Epithelial cell of proximal tubule (primary cell): ENCODE measurements around the gene ZSCAN2. TPM values are rescaled to one million over a fixed set of nuclear protein-coding genes. Genes with fewer than 3 reads are reported as not detected.

Experiments
- DNase-seq: peaks from one replicate; pipeline ENCODE4 v3.0.0-alpha.2; 2011; ENCODE audit warnings: low read depth
- H3K4me3 ChIP-seq: 2 replicates; pipeline ENCODE4 v1.5.1; 2011; ENCODE audit warnings: low read depth, mild to moderate bottlenecking, low read length
- total RNA-seq: library from RNA; depleted of rRNA; stranded (reverse); fragments of >200 nt; gene quantifications from 2 replicates; pipeline ENCODE4 v1.2.3, GENCODE V29; 2015
- TF ChIP-seq, protein P1 (sequence below): conservative IDR thresholded peaks from 2 replicates; pipeline ENCODE4 v1.5.1; 2012; ENCODE audit warnings: low read depth, mild to moderate bottlenecking, low read length

Gene ZSCAN2
- total RNA-seq, 1 donor from 2014 or later, result 34.0 TPM

GRCh38 chr15:84645496-84645895 is 44.7 kb downstream of the ZSCAN2 start:
- TF ChIP-seq, protein P1, sequence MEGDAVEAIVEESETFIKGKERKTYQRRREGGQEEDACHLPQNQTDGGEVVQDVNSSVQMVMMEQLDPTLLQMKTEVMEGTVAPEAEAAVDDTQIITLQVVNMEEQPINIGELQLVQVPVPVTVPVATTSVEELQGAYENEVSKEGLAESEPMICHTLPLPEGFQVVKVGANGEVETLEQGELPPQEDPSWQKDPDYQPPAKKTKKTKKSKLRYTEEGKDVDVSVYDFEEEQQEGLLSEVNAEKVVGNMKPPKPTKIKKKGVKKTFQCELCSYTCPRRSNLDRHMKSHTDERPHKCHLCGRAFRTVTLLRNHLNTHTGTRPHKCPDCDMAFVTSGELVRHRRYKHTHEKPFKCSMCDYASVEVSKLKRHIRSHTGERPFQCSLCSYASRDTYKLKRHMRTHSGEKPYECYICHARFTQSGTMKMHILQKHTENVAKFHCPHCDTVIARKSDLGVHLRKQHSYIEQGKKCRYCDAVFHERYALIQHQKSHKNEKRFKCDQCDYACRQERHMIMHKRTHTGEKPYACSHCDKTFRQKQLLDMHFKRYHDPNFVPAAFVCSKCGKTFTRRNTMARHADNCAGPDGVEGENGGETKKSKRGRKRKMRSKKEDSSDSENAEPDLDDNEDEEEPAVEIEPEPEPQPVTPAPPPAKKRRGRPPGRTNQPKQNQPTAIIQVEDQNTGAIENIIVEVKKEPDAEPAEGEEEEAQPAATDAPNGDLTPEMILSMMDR, result no peak
- H3K4me3 ChIP-seq, result no peak overlapping the region
- no peak for DNase-seq

GRCh38 chr15:84645997-84646396 is 45.2 kb downstream of the ZSCAN2 start:
- TF ChIP-seq, protein P1, result no peak
- DNase-seq, result no peak

DNA sequence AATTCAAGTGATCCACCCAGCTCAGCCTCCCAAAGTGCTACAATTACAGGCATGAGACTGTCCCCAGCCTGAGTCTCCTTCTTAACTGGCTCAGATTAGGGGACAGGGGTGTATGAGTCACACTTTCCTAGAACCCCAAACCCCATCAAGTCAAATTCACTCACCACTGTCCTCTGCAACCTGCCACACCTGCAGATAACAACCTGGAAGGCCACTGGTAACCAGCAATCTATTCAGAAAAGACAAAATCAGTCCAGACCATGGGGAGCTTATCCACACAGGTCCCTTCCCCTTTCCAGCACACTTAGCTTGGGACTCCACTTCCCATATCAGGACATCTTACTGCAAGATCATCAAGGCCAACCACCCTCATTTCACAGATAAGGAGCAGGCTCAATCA is 46.9 kb downstream of the ZSCAN2 start:
- no peak overlapping the region for H3K4me3 ChIP-seq
- DNase-seq, result no peak
- TF ChIP-seq, protein P1, result no peak

More at GRCh38 chr15:84645997-84646396, 45.2 kb downstream of the ZSCAN2 start:
- no peak overlapping the region for H3K4me3 ChIP-seq

DNA sequence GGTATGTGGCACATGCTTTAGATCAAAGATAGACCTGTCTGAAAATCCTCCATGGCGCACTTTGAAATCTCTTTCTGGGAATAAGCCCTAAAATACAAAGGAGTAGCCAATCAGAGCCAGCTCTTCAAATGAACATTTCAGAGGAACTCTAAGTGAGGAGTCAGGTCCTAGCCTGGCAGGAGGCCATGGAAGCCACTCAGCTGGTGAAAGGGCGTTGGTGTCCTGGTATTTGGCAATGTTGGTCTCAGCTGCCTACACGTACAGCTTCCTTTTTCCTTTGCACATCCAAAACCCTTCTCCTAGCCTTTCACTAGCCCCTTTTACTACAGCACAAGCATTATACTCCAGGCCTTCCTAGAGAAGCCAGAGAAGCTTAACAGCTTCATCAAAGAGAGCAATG is 47.7 kb downstream of the ZSCAN2 start:
- no peak overlapping the region for H3K4me3 ChIP-seq
- TF ChIP-seq, protein P1, result no peak
- no peak for DNase-seq

GRCh38 chr15:84649706-84650105 is 48.9 kb downstream of the ZSCAN2 start:
- no peak for DNase-seq
- no peak overlapping the region for H3K4me3 ChIP-seq
- TF ChIP-seq, protein P1, result no peak

GRCh38 chr15:84653584-84653909 is 52.7 kb downstream of the ZSCAN2 start:
- TF ChIP-seq, protein P1, result no peak
- H3K4me3 ChIP-seq, result peak overlapping the region; percentile 57
- DNase-seq, result no peak

DNA sequence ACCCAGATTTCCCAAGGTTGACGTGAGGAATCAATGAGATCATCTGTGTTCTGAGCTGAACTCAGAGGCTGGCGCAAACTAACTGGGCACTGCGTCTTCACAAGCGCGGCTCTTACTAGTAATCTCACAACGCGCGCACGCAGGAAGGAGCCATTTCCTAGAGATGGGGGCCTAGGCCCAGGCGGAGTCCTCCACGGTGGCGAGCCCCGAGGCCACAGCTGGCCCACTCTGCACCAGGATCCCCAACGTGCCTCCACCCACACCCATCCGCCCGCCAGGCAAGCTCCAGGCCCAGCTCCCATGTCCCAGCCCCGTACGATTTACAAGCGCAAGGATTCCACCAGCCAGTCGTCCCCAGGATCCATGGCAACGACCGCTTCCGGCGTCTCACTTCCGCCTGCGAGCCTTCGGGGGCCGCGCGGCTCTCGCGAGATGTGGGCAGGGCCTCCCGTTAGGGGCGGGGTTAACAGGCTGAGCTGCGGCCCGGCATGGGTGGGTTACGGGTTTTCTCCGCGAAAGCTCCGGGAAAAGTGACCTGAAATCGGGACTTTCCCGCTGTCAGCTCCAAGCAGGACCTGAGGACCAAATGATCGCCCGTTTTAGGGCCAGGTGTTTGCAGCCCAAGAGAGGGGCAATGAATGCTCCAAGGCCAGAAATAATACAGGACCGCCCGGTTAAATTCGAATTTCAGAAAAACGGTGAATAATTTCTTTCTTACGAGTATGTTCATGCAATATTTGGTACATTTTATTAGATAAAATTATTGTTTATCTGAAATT is 53.3 kb downstream of the ZSCAN2 start, which contains the start of gene WDR73:
Gene WDR73 (minus strand): TSS at position 374 of the 779 bp plus-strand sequence. CDS start 9 bp downstream, at position 365.
- peak within 1 kb of the TSS; percentile 57 for H3K4me3 ChIP-seq
- no peak for DNase-seq
- TF ChIP-seq, protein P1, result no peak
